ENCODE data around the gene DPP10.
"Not testable (repeated sequence)": the region's sequence is repeated elsewhere in the genome, so short reads cannot be mapped to it uniquely, and the experiment has no call there.

Gene DPP10

GRCh38 chr2:114442510-114442909 lies at the start of gene DPP10:
DPP10 (plus strand) TSS chr2:114442641.
- peak; percentile 25 for DNase-seq (ENCODE audit: low spot score)

GRCh38 chr2:114400890-114401289 lies 41.6 kb upstream of the DPP10 start:
- DNase-seq (ENCODE audit: low spot score): no peak

- DNase-seq (ENCODE audit: low spot score): no peak
Observed at GRCh38 chr2:114405247-114406116, 37.0 kb upstream of the DPP10 start.

GRCh38 chr2:114406347-114406746 lies 36.1 kb upstream of the DPP10 start:
- DNase-seq (ENCODE audit: low spot score): no peak

- DNase-seq (ENCODE audit: low spot score): not testable (repeated sequence)
Observed at GRCh38 chr2:114407353-114407752, 35.1 kb upstream of the DPP10 start.

- DNase-seq (ENCODE audit: low spot score): no peak
Observed at GRCh38 chr2:114421781-114422180, 20.7 kb upstream of the DPP10 start.

GRCh38 chr2:114424699-114425098 lies 17.7 kb upstream of the DPP10 start:
- no peak for DNase-seq (ENCODE audit: low spot score)

GRCh38 chr2:114426756-114427155 lies 15.7 kb upstream of the DPP10 start:
- no peak for DNase-seq (ENCODE audit: low spot score)

- no peak for DNase-seq (ENCODE audit: low spot score)
Observed at GRCh38 chr2:114436329-114436728, 6.1 kb upstream of the DPP10 start.

- no peak for DNase-seq (ENCODE audit: low spot score)
Observed at GRCh38 chr2:114446571-114446970, 4.1 kb downstream of the DPP10 start.

- no peak for DNase-seq (ENCODE audit: low spot score)
Observed at GRCh38 chr2:114450639-114451038, 8.2 kb downstream of the DPP10 start.

- DNase-seq (ENCODE audit: low spot score): no peak
Observed at GRCh38 chr2:114456566-114456965, 14.1 kb downstream of the DPP10 start.

- no peak for DNase-seq (ENCODE audit: low spot score)
Observed at GRCh38 chr2:114457956-114458355, 15.5 kb downstream of the DPP10 start.

GRCh38 chr2:114461116-114461515 lies 18.7 kb downstream of the DPP10 start:
- DNase-seq (ENCODE audit: low spot score): peak; percentile 37

GRCh38 chr2:114464961-114465706 lies 22.7 kb downstream of the DPP10 start:
- DNase-seq (ENCODE audit: low spot score): no peak

- DNase-seq (ENCODE audit: low spot score): no peak
Observed at GRCh38 chr2:114468343-114468742, 25.9 kb downstream of the DPP10 start.

GRCh38 chr2:114472246-114472645 lies 29.8 kb downstream of the DPP10 start:
- no peak for DNase-seq (ENCODE audit: low spot score)

- no peak for DNase-seq (ENCODE audit: low spot score)
Observed at GRCh38 chr2:114472726-114473125, 30.3 kb downstream of the DPP10 start.

GRCh38 chr2:114488841-114489530 lies 46.5 kb downstream of the DPP10 start:
- DNase-seq (ENCODE audit: low spot score): no peak

GRCh38 chr2:114495046-114495445 lies 52.6 kb downstream of the DPP10 start:
- DNase-seq (ENCODE audit: low spot score): no peak

GRCh38 chr2:114496959-114497358 lies 54.5 kb downstream of the DPP10 start:
- no peak for DNase-seq (ENCODE audit: low spot score)

- DNase-seq (ENCODE audit: low spot score): no peak
Observed at GRCh38 chr2:114499101-114499500, 56.7 kb downstream of the DPP10 start.

- no peak for DNase-seq (ENCODE audit: low spot score)
Observed at GRCh38 chr2:114507744-114508143, 65.3 kb downstream of the DPP10 start.
